ENCODE measurements around the gene KAT14.
"Not testable (repeated sequence)": the region's sequence is repeated elsewhere in the genome, so short reads cannot be mapped to it uniquely, and the experiment has no call there.

GRCh38 chr20:18180366-18180765 lies 42.7 kb downstream of the KAT14 start:
- TF ChIP-seq, protein P1, sequence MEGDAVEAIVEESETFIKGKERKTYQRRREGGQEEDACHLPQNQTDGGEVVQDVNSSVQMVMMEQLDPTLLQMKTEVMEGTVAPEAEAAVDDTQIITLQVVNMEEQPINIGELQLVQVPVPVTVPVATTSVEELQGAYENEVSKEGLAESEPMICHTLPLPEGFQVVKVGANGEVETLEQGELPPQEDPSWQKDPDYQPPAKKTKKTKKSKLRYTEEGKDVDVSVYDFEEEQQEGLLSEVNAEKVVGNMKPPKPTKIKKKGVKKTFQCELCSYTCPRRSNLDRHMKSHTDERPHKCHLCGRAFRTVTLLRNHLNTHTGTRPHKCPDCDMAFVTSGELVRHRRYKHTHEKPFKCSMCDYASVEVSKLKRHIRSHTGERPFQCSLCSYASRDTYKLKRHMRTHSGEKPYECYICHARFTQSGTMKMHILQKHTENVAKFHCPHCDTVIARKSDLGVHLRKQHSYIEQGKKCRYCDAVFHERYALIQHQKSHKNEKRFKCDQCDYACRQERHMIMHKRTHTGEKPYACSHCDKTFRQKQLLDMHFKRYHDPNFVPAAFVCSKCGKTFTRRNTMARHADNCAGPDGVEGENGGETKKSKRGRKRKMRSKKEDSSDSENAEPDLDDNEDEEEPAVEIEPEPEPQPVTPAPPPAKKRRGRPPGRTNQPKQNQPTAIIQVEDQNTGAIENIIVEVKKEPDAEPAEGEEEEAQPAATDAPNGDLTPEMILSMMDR (conservative IDR thresholded peaks at IDR 0.05; ENCODE audit: low read depth, low read length), result not testable (repeated sequence)
- TF ChIP-seq EZH2 (IDR thresholded peaks at IDR 0.05; ENCODE audit: low read length, unreplicated experiment); EZH2phosphoT487 (IDR thresholded peaks at IDR 0.05; ENCODE audit: borderline replicate concordance, low read length): not testable (repeated sequence)
